Pancreas (tissue), 10 donors: ENCODE results near the gene NMB. TPM values are rescaled to one million over a fixed set of nuclear protein-coding genes. Genes with fewer than 3 reads are reported as not detected.

ENCODE experiments used
- ATAC-seq, 4 donors: fragments of 200-7000 bp; cut with Tn5 transposase; one replicate each; pipeline versions ENCODE4 v1.8.0 to v1.9.1; 2020; ENCODE audit warnings: mild to moderate bottlenecking in 4 of 4, moderate library complexity in 4 of 4
- DNase-seq, 6 donors: peaks; one replicate each; pipeline ENCODE4 v3.0.0-alpha.2; 2020
- FAIRE-seq: peaks from 2 replicates; lab custom pipeline; 2012; peaks lifted over from hg19 to GRCh38; lab: Jason Lieb, UNC
- H3K27ac ChIP-seq, 4 donors: fragments of 200-600 bp; sonication (generic); 1 replicate in 3 of 4; 2 replicates in 1 of 4; pipeline versions ENCODE4 v1.5.0 to v1.8.0; 2020
- H3K27me3 ChIP-seq, 4 donors: fragments of 200-600 bp; one replicate each; pipeline ENCODE4 v1.8.0; 2021
- H3K36me3 ChIP-seq, 3 donors: fragments of 200-600 bp; sonication (generic) in 1 of 3; one replicate each; pipeline versions ENCODE4 v1.5.0 to v1.8.0; 2020 to 2021
- H3K4me1 ChIP-seq, 3 donors: fragments of 200-600 bp; one replicate each; pipeline ENCODE4 v1.8.0; 2021
- H3K4me3 ChIP-seq, 4 donors: fragments of 200-600 bp; sonication (generic) in 2 of 4; one replicate each; pipeline versions ENCODE4 v1.5.0 to v1.8.0; 2020 to 2021
- H3K9me3 ChIP-seq, 4 donors: fragments of 200-600 bp; one replicate each; pipeline ENCODE4 v1.8.0; 2021
- CTCF ChIP-seq, 4 donors: fragments of 200-600 bp; sonication (generic) in 3 of 4; IDR thresholded peaks; one replicate each; pipeline versions ENCODE4 v1.5.0 to v1.8.0; 2021; ENCODE audit warnings: antibody characterized with exemption in 4 of 4
- WGBS, 2 donors: extraction: QIAGEN DNeasy Blood & Tissue Kit; methylation state at CpG; one replicate each; pipeline ENCODE4 v1.1.7; 2013; 5-methylcytosine and 5-hydroxymethylcytosine counted together
- intact Hi-C, 3 donors: fragments of 100-400 bp; cut with DNase I; formaldehyde crosslinking; loops; one replicate each; pipeline versions ENCODE4 v1.11.1 to v1.14.2; 2022
- polyA plus RNA-seq, 2 donors: library from polyadenylated mRNA; stranded (reverse); fragments of 200-250 nt; gene quantifications; one replicate each; pipeline ENCODE4 v1.2.3, GENCODE V29; 2013
- total RNA-seq, 6 donors: library from RNA; stranded (reverse); fragmentation: NEBNext Ultra II Directional in 4 of 6; extraction: Animal tissue kit (Norgen Biotek cat#: 25700) in 4 of 6; gene quantifications; one replicate each; pipeline versions ENCODE4 v1.2.1 to v1.2.4, GENCODE V29; 2021 to 2023
- donor health status: healthy with polysubstance abuse.
- donor health status: DM: no; HTN: no; CAD: no; lungs with moderate emphysema.
- donor health status: DM: no; HTN: no; CAD: no.
- donor health status: control.
- donor health status: control.
- donor health status: Bipolar disorder and iron deficiency.
- donor health status: DM: yes; HTN: yes; CAD: no.
- donor health status: DM: no; HTN: no; CAD: no.
- donor health status: DM: no; HTN: no; CAD: no.
- donor health status: DM: yes; HTN: yes; CAD: no.

Gene NMB
- total and polyA plus RNA-seq, 8 donors: 2.9 to 8.3 (median 4.2) TPM

- no peak for ATAC-seq
- Histone ChIP-seq H3K27ac (peak overlapping the region; percentile 57 to 74 (median 65)), H3K4me1 (peaks cover 0 to 7% (median 0%) of the 10 kb centered on the region in 3 donors), H3K36me3 (no peaks in the 10 kb centered on the region), H3K9me3 (no peaks in the 10 kb centered on the region), H3K4me3 (peak overlapping the region; percentile 44 to 73 (median 48)), H3K27me3 (no peaks in the 10 kb centered on the region)
- FAIRE-seq: no peak
- 44 to 56% methylated on average over 7 of the region's 7 CpGs for WGBS, 2 donors
- no peak for TF ChIP-seq CTCF (IDR thresholded peaks at IDR 0.05)
- intact Hi-C loops: no loop called here
- no peak for DNase-seq
Measured at GRCh38 chr15:84658788-84659411, 901 bp upstream of the NMB start.

GRCh38 chr15:84657748-84658079, 285 bp downstream of the NMB start:
- Histone ChIP-seq H3K27me3 (no peaks in the 10 kb centered on the region), H3K36me3 (no peaks in the 10 kb centered on the region), H3K27ac (peak overlapping the region; percentile 57 to 74 (median 65)), H3K4me3 (peak overlapping the region; percentile 44 to 73 (median 48)), H3K9me3 (no peaks in the 10 kb centered on the region), H3K4me1 (peaks cover 0 to 15% (median 0%) of the 10 kb centered on the region in 3 donors)
- no peak for DNase-seq
- TF ChIP-seq CTCF (IDR thresholded peaks at IDR 0.05): no peak
- no peak for FAIRE-seq
- WGBS, 2 donors: 18 to 21% methylated on average over 17 of the region's 17 CpGs
- no peak for ATAC-seq
- intact Hi-C loops: no loop called here

GRCh38 chr15:84656972-84657371, 1.0 kb downstream of the NMB start:
- FAIRE-seq: no peak
- intact Hi-C loops: no loop called here
- 90 to 92% methylated on average over 7 of the region's 7 CpGs for WGBS, 2 donors
- no peak overlapping the region for H3K4me3 ChIP-seq
- H3K9me3 ChIP-seq: no peaks in the 10 kb centered on the region
- no peak for TF ChIP-seq CTCF (IDR thresholded peaks at IDR 0.05)
- H3K36me3 ChIP-seq: no peaks in the 10 kb centered on the region
- peaks cover 0 to 19% (median 0%) of the 10 kb centered on the region in 3 donors for H3K4me1 ChIP-seq
- H3K27me3 ChIP-seq: no peaks in the 10 kb centered on the region
- no peak for ATAC-seq
- H3K27ac ChIP-seq: no peak overlapping the region
- no peak for DNase-seq

- peak; percentile 65 to 91 (median 82) for DNase-seq
- intact Hi-C loops: no loop called here
- Histone ChIP-seq H3K27me3 (no peaks in the 10 kb centered on the region), H3K36me3 (peaks cover 0 to 9% (median 0%) of the 10 kb centered on the region in 3 donors), H3K9me3 (no peaks in the 10 kb centered on the region), H3K4me1 (peaks cover 0 to 19% (median 0%) of the 10 kb centered on the region in 3 donors), H3K4me3 (peak overlapping the region; percentile 49 to 95 (median 78)), H3K27ac (peak overlapping the region; percentile 7 to 77 (median 62))
- TF ChIP-seq CTCF (IDR thresholded peaks at IDR 0.05): peak in 3 of 4 donors; percentile 38 to 47 (median 46)
- FAIRE-seq: no peak
- peak; percentile 41 to 82 (median 72) for ATAC-seq
- WGBS, 2 donors: 5% methylated on average over 19 of the region's 19 CpGs
Measured at GRCh38 chr15:84654689-84655453, 3.1 kb downstream of the NMB start.
